Measurements from ENCODE around the gene LHX3.

LHX3 gene

DNA sequence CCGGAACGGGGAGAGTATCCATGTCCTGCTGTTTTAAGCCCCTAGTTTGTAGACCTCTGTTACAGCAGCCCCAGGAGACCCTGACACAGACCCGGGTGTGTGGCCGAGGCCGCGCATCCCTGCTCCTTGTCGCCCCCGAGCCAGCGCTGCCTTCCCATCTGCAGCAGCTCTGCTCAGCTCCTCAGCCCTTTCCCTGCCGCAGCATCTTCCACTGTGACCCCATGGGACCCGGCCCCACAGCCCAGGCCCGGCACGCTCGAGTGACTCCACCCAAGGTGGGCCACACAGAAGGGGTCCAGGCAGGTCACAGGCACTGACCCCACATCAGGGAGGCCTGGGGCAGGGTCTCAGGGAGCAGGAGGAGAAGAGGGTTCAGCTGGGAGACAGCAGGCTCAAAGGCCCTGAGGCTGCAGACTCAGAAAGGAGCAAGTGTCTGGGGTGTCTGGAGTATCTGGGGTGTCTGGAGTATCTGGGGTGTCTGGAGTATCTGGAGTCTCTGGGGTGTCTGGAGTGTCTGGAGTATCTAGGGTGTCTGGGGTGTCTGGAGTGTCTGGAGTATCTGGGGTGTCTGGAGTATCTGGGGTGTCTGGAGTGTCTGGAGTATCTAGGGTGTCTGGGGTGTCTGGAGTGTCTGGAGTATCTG, 31.2 kb downstream of the LHX3 start:
- no peak overlapping the region for H3K27ac ChIP-seq
- no peak overlapping the region for H2AFZ ChIP-seq
- H3K36me3 ChIP-seq (ENCODE audit: control insufficient read depth, insufficient read depth, low read length), result no peaks in the 10 kb centered on the region
- H3K4me1 ChIP-seq, result no peaks in the 10 kb centered on the region
- no peaks in the 10 kb centered on the region for H3K27me3 ChIP-seq (ENCODE audit: control insufficient read depth, insufficient read depth, low read length)
- no peak overlapping the region for H3K4me3 ChIP-seq (ENCODE audit: low read depth, low read length)
- no peak overlapping the region for H3K4me2 ChIP-seq (ENCODE audit: low read length)
- no peaks in the 10 kb centered on the region for H3K79me2 ChIP-seq
- H3K9me3 ChIP-seq (ENCODE audit: control insufficient read depth, low read length), result no peaks in the 10 kb centered on the region
- TF ChIP-seq, protein P1, sequence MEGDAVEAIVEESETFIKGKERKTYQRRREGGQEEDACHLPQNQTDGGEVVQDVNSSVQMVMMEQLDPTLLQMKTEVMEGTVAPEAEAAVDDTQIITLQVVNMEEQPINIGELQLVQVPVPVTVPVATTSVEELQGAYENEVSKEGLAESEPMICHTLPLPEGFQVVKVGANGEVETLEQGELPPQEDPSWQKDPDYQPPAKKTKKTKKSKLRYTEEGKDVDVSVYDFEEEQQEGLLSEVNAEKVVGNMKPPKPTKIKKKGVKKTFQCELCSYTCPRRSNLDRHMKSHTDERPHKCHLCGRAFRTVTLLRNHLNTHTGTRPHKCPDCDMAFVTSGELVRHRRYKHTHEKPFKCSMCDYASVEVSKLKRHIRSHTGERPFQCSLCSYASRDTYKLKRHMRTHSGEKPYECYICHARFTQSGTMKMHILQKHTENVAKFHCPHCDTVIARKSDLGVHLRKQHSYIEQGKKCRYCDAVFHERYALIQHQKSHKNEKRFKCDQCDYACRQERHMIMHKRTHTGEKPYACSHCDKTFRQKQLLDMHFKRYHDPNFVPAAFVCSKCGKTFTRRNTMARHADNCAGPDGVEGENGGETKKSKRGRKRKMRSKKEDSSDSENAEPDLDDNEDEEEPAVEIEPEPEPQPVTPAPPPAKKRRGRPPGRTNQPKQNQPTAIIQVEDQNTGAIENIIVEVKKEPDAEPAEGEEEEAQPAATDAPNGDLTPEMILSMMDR (IDR thresholded peaks at IDR 0.05), result no peak
- H3K9ac ChIP-seq, result no peak overlapping the region

DNA sequence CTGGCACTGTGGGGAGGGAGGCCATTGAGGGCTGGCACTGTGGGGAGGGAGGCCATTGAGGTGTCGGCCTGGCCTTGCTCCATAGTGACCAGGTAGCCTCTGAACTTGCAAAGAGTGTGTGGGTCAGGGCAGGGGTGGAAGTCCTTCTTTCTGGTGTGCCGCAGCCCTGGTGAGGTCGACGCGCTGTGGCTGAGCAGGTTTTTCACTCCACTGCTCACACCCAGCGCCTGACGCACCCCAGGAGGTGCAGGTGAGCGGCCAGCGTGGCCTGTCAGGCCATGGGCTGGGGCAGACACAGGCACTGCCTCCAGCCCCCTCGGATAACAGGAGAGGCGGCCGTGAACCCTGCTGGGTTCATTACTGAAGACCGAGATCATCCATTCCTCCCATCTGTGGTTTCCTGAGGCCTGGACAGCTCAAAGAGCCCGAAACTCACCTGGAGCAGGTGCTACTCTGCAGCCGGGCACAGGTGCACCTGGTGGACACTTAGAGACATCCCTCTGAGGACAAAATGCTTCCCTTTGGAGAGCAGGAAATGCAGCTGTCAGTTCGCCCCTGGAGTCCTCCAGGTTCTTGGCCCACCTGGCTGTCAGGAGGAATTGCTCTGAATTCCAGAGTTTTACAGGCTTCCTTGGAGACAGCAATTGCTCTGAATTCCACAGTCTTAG, 32.4 kb downstream of the LHX3 start:
- H3K4me2 ChIP-seq (ENCODE audit: low read length), result no peak overlapping the region
- no peak overlapping the region for H3K4me3 ChIP-seq (ENCODE audit: low read depth, low read length)
- no peaks in the 10 kb centered on the region for H3K36me3 ChIP-seq (ENCODE audit: control insufficient read depth, insufficient read depth, low read length)
- TF ChIP-seq, protein P1 (IDR thresholded peaks at IDR 0.05), result no peak
- H3K4me1 ChIP-seq, result no peaks in the 10 kb centered on the region
- H3K27ac ChIP-seq, result no peak overlapping the region
- no peaks in the 10 kb centered on the region for H3K27me3 ChIP-seq (ENCODE audit: control insufficient read depth, insufficient read depth, low read length)
- no peak overlapping the region for H2AFZ ChIP-seq
- no peaks in the 10 kb centered on the region for H3K9me3 ChIP-seq (ENCODE audit: control insufficient read depth, low read length)
- H3K9ac ChIP-seq, result no peak overlapping the region
- no peaks in the 10 kb centered on the region for H3K79me2 ChIP-seq

DNA sequence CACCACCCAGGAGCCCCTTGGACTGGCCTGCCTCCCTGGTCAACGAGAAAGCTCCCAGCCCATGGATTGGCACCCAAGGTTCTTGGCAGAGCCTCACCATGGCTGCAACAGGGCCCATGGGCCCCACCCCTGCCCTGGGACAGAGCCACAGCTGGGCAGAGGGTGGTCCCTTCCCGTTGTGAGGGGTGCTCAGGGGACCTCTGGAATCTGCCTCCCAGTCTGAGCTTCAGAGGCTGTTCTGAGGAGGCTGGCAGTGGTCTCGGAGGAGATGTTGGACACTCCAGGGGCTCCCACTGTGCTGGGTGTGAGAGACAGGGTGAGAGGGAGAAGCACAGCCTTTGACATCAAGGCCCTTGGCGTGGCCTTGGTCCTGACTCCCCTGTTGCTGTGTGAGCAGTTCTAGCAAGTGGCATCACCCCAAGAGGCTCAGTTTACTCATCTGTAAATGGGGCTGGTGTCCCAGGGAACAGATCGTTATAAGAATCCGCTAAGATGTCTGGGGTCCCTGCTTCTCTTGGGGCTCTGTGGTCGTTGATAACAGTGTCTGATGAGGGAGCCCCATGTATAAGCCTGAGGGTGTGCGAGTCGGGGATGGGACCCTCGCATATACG, 33.0 kb downstream of the LHX3 start:
- Histone ChIP-seq H3K4me2 (ENCODE audit: low read length) (no peak overlapping the region), H3K27me3 (ENCODE audit: control insufficient read depth, insufficient read depth, low read length) (no peaks in the 10 kb centered on the region), H3K4me3 (ENCODE audit: low read depth, low read length) (no peak overlapping the region), H2AFZ (no peak overlapping the region), H3K9me3 (ENCODE audit: control insufficient read depth, low read length) (no peaks in the 10 kb centered on the region), H3K27ac (no peak overlapping the region), H3K36me3 (ENCODE audit: control insufficient read depth, insufficient read depth, low read length) (no peaks in the 10 kb centered on the region), H3K79me2 (no peaks in the 10 kb centered on the region), H3K4me1 (no peaks in the 10 kb centered on the region), H3K9ac (no peak overlapping the region)
- TF ChIP-seq, protein P1 (IDR thresholded peaks at IDR 0.05), result no peak

DNA sequence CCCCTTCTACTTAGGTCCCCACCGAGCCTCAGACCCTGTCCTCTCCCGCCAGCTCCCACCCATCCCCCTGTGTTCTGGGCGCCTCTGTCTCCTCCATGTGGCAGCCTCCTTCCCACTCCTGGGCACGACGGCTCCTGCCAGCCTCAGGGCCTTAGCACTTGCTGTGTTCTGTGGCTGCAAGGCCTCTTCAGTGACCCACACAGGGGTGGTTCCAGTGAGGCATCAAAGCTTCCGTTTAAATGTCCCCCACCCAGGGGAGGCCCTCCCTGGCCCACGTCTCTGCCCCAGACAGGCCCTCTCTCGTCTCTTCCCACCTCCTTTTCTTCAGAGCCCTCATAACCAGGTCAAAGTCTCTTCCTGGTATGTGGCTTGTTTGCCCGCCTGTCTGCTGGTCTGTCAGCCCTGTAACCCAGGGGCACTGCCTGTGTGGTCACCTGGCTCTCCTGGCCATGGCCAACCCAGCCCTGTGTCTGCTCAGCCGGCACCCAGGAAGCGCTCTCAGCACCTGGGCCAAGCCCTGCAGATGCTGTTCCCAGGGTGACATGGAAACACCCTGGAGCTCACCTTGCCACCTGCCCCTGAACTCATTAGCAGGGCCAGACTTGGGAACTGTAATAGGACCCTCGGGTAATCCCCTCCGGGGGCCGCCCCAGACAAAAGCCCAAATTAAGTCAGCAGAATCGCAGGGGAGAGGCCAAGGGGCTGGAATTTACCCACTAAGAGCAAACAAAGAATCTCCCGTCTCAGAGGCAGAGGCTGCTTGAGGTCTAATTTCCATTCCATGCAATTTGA, 33.7 kb downstream of the LHX3 start:
- no peak overlapping the region for H3K27ac ChIP-seq
- H3K36me3 ChIP-seq (ENCODE audit: control insufficient read depth, insufficient read depth, low read length), result no peaks in the 10 kb centered on the region
- H3K79me2 ChIP-seq, result no peaks in the 10 kb centered on the region
- H3K4me1 ChIP-seq, result no peaks in the 10 kb centered on the region
- H3K9me3 ChIP-seq (ENCODE audit: control insufficient read depth, low read length), result no peaks in the 10 kb centered on the region
- H2AFZ ChIP-seq, result no peak overlapping the region
- no peak overlapping the region for H3K9ac ChIP-seq
- no peaks in the 10 kb centered on the region for H3K27me3 ChIP-seq (ENCODE audit: control insufficient read depth, insufficient read depth, low read length)
- TF ChIP-seq, protein P1 (IDR thresholded peaks at IDR 0.05), result no peak
- no peak overlapping the region for H3K4me2 ChIP-seq (ENCODE audit: low read length)
- no peak overlapping the region for H3K4me3 ChIP-seq (ENCODE audit: low read depth, low read length)
